ENCODE results near the gene SUCNR1. TPM values are rescaled to one million over a fixed set of nuclear protein-coding genes. Genes with fewer than 3 reads are reported as not detected.
A peak's percentile ranks its signal among the peaks of the same experiment; 100 is the strongest.

Gene SUCNR1
- total and polyA plus RNA-seq, 2 of the 13 experiments (the other 11 are each of a cell fraction or from before 2014, with no cell fraction given): 0.03 TPM; not detected in 1

DNA sequence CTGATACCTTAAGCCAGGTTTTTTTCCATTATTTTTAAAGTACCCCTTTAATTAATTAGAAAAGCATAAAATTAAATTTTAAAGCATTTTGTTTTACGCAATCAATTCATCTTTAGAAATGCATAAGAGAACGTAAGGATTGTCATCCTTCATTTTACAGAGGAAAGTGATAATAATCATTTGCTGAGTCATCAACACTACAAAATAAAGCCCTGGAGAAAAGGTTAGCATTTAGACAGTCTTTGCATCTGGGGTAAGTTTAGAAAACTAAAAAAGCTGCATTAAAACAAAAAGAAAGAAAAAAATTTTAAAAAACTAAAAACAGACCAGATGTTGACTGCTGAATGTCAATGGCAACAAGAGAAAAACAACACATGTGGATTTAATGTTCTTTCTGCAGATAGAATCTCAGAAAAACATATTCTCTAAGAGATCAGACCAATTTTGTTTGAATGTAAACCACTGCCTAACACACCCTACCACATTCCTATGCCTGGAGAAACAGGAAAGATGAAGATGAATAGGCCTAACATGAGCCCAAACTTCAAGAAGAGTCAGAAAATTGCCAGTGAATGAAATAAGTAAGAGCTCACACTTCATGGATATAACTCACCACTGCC lies 59.9 kb downstream of the SUCNR1 start:
- H3K9ac ChIP-seq (ENCODE audit: insufficient read depth, low read depth, low read length): no peak overlapping the region
- ChIA-PET CTCF (ENCODE audit: low intra/inter-chr PET ratio, low total read pairs) (no interaction called here), POLR2A (no interaction called here)
- no peaks in the 10 kb centered on the region for H3K79me2 ChIP-seq (ENCODE audit: insufficient read depth, low read length)
- no peak overlapping the region for H3K4me3 ChIP-seq (replicated peaks in 1 of 3; ENCODE audit: insufficient read depth in 1 of 3, low read depth in 2 of 3, low read length in 3 of 3)
- ATAC-seq (no peak), DNase-seq (ENCODE audit: low spot score) (no peak), FAIRE-seq (no peak)
- no TSS peak for BruUV-seq (replicated peaks)
- in situ Hi-C loops (cut with HindIII; ENCODE audit: extremely low pct_ligation_motif_present, low pct_unique_long_range_greater_than_20kb) (no loop called here), intact Hi-C loops (cut with micrococcal nuclease; ENCODE audit: unreplicated experiment) (no loop called here)
- WGBS (ENCODE audit: low lambda C conversion rate): 58% methylated on average over 2 of the region's 2 CpGs
- H4K20me1 ChIP-seq (ENCODE audit: insufficient read depth, low read length): no peaks in the 10 kb centered on the region
- H3K36me3 ChIP-seq (replicated peaks in 1 of 2; ENCODE audit: control insufficient read depth in 1 of 2, insufficient read depth in 2 of 2, low read length in 2 of 2): no peaks in the 10 kb centered on the region
- H3K27ac ChIP-seq (ENCODE audit: extremely low read length, insufficient read depth, low read length): no peak overlapping the region
- no peaks in the 10 kb centered on the region for H3K4me1 ChIP-seq (ENCODE audit: insufficient read depth, low read length)
- no peak for TF ChIP-seq SETDB1 (CRISPR knock-in tag; IDR thresholded peaks at IDR 0.05; ENCODE audit: borderline replicate concordance)
- no peak for TF ChIP-seq SALL1 (CRISPR knock-in tag; IDR thresholded peaks at IDR 0.05)
- peak; percentile 80 for TF ChIP-seq MAFF (IDR thresholded peaks at IDR 0.05; ENCODE audit: low read depth, low read length)
- no peak for TF ChIP-seq ZNF687 (CRISPR knock-in tag; IDR thresholded peaks at IDR 0.05)
- TF ChIP-seq MAFK (conservative IDR thresholded peaks at IDR 0.05 in 1 of 2, IDR thresholded peaks at IDR 0.05 in 1 of 2; ENCODE audit: low read length in 2 of 2): peak; percentile 74 to 91
- TF ChIP-seq PAWR (CRISPR knock-in tag; IDR thresholded peaks at IDR 0.05; ENCODE audit: borderline replicate concordance): no peak
- no peak overlapping the region for H2AFZ ChIP-seq (ENCODE audit: low read length)
- no peaks in the 10 kb centered on the region for H3K27me3 ChIP-seq (ENCODE audit: control insufficient read depth in 1 of 2, insufficient read depth in 2 of 2, low read length in 2 of 2)
- no peaks in the 10 kb centered on the region for H3K9me3 ChIP-seq (ENCODE audit: low read length)
- no peak overlapping the region for H3K4me2 ChIP-seq (ENCODE audit: low read depth, low read length)

Other genes with a start within 250 kb of the SUCNR1 start
- not detected in 2 replicates for gene AADACL2, start 139.7 kb upstream of the SUCNR1 start, total RNA-seq (2016; rRNA removed; fragmentation: Illumina TruSeq; extraction: Trizol)
- not detected in 2 replicates for gene AADACL2, start 139.7 kb upstream of the SUCNR1 start, polyA plus RNA-seq (2011; rRNA removed)
- 1.2 and 1.5 TPM in 2 replicates for gene AADAC, start 59.5 kb upstream of the SUCNR1 start, total RNA-seq (2016; rRNA removed; fragmentation: Illumina TruSeq; extraction: Trizol)
- gene AADAC, start 59.5 kb upstream of the SUCNR1 start, polyA plus RNA-seq (2011; rRNA removed): 0.71 and 0.87 TPM in 2 replicates